ENCODE results near the gene PLXNA1. TPM values are rescaled to one million over a fixed set of nuclear protein-coding genes. Genes with fewer than 3 reads are reported as not detected.

The PLXNA1 gene
- total RNA-seq (2021; ENCODE audit: unreplicated experiment) (80.6 TPM), Bru-seq, nascent RNA (percentile 66 among the genes with signal in this experiment), BruChase-seq, experiment 1, labeled RNA remaining after a 2-hour chase (percentile 81 among the genes with signal in this experiment), BruChase-seq, experiment 2, labeled RNA remaining after a 6-hour chase (percentile 84 among the genes with signal in this experiment)
- polyA plus RNA-seq (2012; ENCODE audit: insufficient read length) = 128 TPM
- long read RNA-seq, full-length matches to known transcripts = 3 of 206 reads
- long read RNA-seq, partial matches to known transcripts = 54 of 206 reads
- long read RNA-seq, other reads (novel, unspliced or antisense) = 149 of 206 reads

GRCh38 chr3:126982471-126983175 is at the start of gene PLXNA1:
PLXNA1 (plus strand) TSS chr3:126983115; CDS start chr3:126988594, 5,479 bp downstream.
- ChIA-PET CTCF (interaction anchor here (0.5 to 0.7 kb wide), 5 partner anchors 9 to 473 kb away, joined by 3 to 4 read pairs (median 3); no protein-coding TSS in a partner anchor), POLR2A (no interaction called here)
- no TSS peak for BruUV-seq (replicated peaks)
- peak; percentile 41 for DNase-seq (ENCODE audit: low read depth, low spot score)
- no peaks in the 10 kb centered on the region for H3K9me3 ChIP-seq (ENCODE audit: control insufficient read depth, insufficient read depth, low read depth, low read length)
- H3K36me3 ChIP-seq (ENCODE audit: control insufficient read depth, insufficient read depth, low read length) = no peaks in the 10 kb centered on the region
- intact Hi-C loops (cut with micrococcal nuclease; ENCODE audit: unreplicated experiment) (loop anchor here (5.0 kb wide), 3 partner anchors 230 to 475 kb away; no protein-coding TSS in a partner anchor), in situ Hi-C loops (cut with HindIII; ENCODE audit: low pct_unique_long_range_greater_than_20kb, low sequenced_read_pairs) (no loop called here)
- no peaks in the 10 kb centered on the region for H3K27me3 ChIP-seq (ENCODE audit: control insufficient read depth, insufficient read depth, low read length)
- H3K4me1 ChIP-seq (ENCODE audit: control insufficient read depth, insufficient read depth, low read length) = peaks cover 41% of the 10 kb centered on the region
- H3K4me3 ChIP-seq (ENCODE audit: low read depth in 2 of 2, low read length in 2 of 2) = peak within 1 kb of the TSS; percentile 64 to 75
- 0 out of 2 replicates have a peak, but pooled peaks have one; percentile 8 for TF ChIP-seq SIN3A (IDR thresholded peaks at IDR 0.05; ENCODE audit: borderline replicate concordance, insufficient read depth, low read depth, low read length)
- no peak for TF ChIP-seq POLR2AphosphoS5 (IDR thresholded peaks at IDR 0.05; ENCODE audit: low read depth, low read length)
- peak; percentile 89 for TF ChIP-seq TCF7L2 (IDR thresholded peaks at IDR 0.05; ENCODE audit: low read depth, low read length)
- peak; percentile 99 for TF ChIP-seq CTCF (IDR thresholded peaks at IDR 0.05)
- peak in 1 of 2 experiments; percentile 70; a peak in 2 of 4 replicates for TF ChIP-seq REST (IDR thresholded peaks at IDR 0.05; ENCODE audit: insufficient read depth in 1 of 2, low read depth in 2 of 2, low read length in 1 of 2)
- ATAC-seq = peak; percentile 88
- H3K27ac ChIP-seq (ENCODE audit: low read length) = peak within 1 kb of the TSS; percentile 86

- no peaks in the 10 kb centered on the region for H3K36me3 ChIP-seq (ENCODE audit: control insufficient read depth, insufficient read depth, low read length)
- H3K27me3 ChIP-seq (ENCODE audit: control insufficient read depth, insufficient read depth, low read length) = no peaks in the 10 kb centered on the region
- TF ChIP-seq SIN3A (IDR thresholded peaks at IDR 0.05; ENCODE audit: borderline replicate concordance, insufficient read depth, low read depth, low read length) (no peak), TCF7L2 (IDR thresholded peaks at IDR 0.05; ENCODE audit: low read depth, low read length) (no peak), CTCF (IDR thresholded peaks at IDR 0.05) (no peak), REST (IDR thresholded peaks at IDR 0.05; ENCODE audit: insufficient read depth in 1 of 2, low read depth in 2 of 2, low read length in 1 of 2) (no peak), POLR2AphosphoS5 (IDR thresholded peaks at IDR 0.05; ENCODE audit: low read depth, low read length) (no peak)
- no peak for DNase-seq (ENCODE audit: low read depth, low spot score)
- H3K27ac ChIP-seq (ENCODE audit: low read length) = no peak overlapping the region
- CTCF ChIA-PET = interaction anchor here (0.6 kb wide), 1 partner anchor 27 kb away, joined by 8 read pairs; no protein-coding TSS in a partner anchor
- no peaks in the 10 kb centered on the region for H3K9me3 ChIP-seq (ENCODE audit: control insufficient read depth, insufficient read depth, low read depth, low read length)
- in situ Hi-C loops (cut with HindIII; ENCODE audit: low pct_unique_long_range_greater_than_20kb, low sequenced_read_pairs) = no loop called here
- no TSS peak for BruUV-seq (replicated peaks)
- intact Hi-C loops (cut with micrococcal nuclease; ENCODE audit: unreplicated experiment) = no loop called here
- no peak for ATAC-seq
- H3K4me1 ChIP-seq (ENCODE audit: control insufficient read depth, insufficient read depth, low read length) = peaks cover 26% of the 10 kb centered on the region
- H3K4me3 ChIP-seq (ENCODE audit: low read depth in 2 of 2, low read length in 2 of 2) = no peak overlapping the region
- POLR2A ChIA-PET = interaction anchor here (0.7 kb wide), 1 partner anchor 184 kb away, joined by 11 read pairs; no protein-coding TSS in a partner anchor
Measured at GRCh38 chr3:126934031-126934531, 48.8 kb upstream of the PLXNA1 start.

All from Panc1 (cell line).